Vagina (tissue), 2 donors: ENCODE measurements around the gene SCAF1. TPM values are rescaled to one million over a fixed set of nuclear protein-coding genes. Genes with fewer than 3 reads are reported as not detected.

Source experiments
- DNase-seq, 2 donors: peaks; one replicate each; pipeline ENCODE4 v3.0.0-alpha.2; 2017; ENCODE audit errors: extremely low spot score in 2 of 2
- H3K27ac ChIP-seq: fragments of 200-600 bp; sonication (generic); one replicate; pipeline ENCODE4 v1.5.1; 2019
- H3K27me3 ChIP-seq: fragments of 200-600 bp; sonication (generic); one replicate; pipeline ENCODE4 v1.5.1; 2019
- H3K36me3 ChIP-seq, 2 donors: fragments of 200-600 bp; sonication (generic); one replicate each; pipeline ENCODE4 v1.5.1; 2017 to 2019
- H3K4me1 ChIP-seq: fragments of 200-600 bp; sonication (generic); one replicate; pipeline ENCODE4 v1.5.1; 2019
- H3K4me3 ChIP-seq, 2 donors: fragments of 200-600 bp; sonication (generic); 1 replicate in 1 of 2; 2 replicates in 1 of 2; pipeline ENCODE4 v1.5.1; 2016 to 2019
- H3K9me3 ChIP-seq: fragments of 200-600 bp; sonication (generic); one replicate; pipeline ENCODE4 v1.5.1; 2019
- CTCF ChIP-seq, 3 experiments: fragments of 450-650 bp in 2 of 3; fragments of 200-600 bp in 1 of 3; sonication (generic) in 1 of 3; IDR thresholded peaks; one replicate each; pipeline ENCODE4 v1.5.1; 2017 to 2019; ENCODE audit warnings: antibody characterized with exemption in 3 of 3, mild to moderate bottlenecking in 2 of 3, moderate library complexity in 2 of 3
- POLR2A ChIP-seq, 2 donors: fragments of 450-650 bp; IDR thresholded peaks; one replicate each; pipeline ENCODE4 v1.6.1; 2017; ENCODE audit warnings: antibody characterized with exemption in 2 of 2, mild to moderate bottlenecking in 2 of 2, moderate library complexity in 2 of 2
- POLR2AphosphoS5 ChIP-seq, 2 donors: sonication (generic); formaldehyde crosslinking; IDR thresholded peaks; one replicate each; pipeline ENCODE4 v1.9.0; 2017; ENCODE audit warnings: antibody characterized with exemption in 2 of 2, mild to moderate bottlenecking in 2 of 2, low read depth in 1 of 2; ENCODE audit not compliant: insufficient read depth in 1 of 2
- intact Hi-C: fragments of 100-400 bp; cut with DNase I; formaldehyde crosslinking; loops from one replicate; pipeline ENCODE4 v1.15.1; 2023
- total RNA-seq: library from RNA; depleted of rRNA; stranded (reverse); fragments of >200 nt; gene quantifications from one replicate; pipeline ENCODE4 v1.2.3, GENCODE V29; 2016

Gene SCAF1
- total RNA-seq, 1 donor from 2014 or later, result 20.4 TPM

- Histone ChIP-seq H3K27me3 (no peaks in the 10 kb centered on the region), H3K27ac (no peak overlapping the region), H3K4me1 (peaks cover 14% of the 10 kb centered on the region), H3K9me3 (no peaks in the 10 kb centered on the region), H3K36me3 (peaks cover 0 to 37% of the 10 kb centered on the region in 2 donors), H3K4me3 (no peak overlapping the region)
- TF ChIP-seq POLR2A (IDR thresholded peaks at IDR 0.05), result no peak
- no peak for TF ChIP-seq CTCF (IDR thresholded peaks at IDR 0.05)
- TF ChIP-seq POLR2AphosphoS5 (IDR thresholded peaks at IDR 0.05; ENCODE audit: insufficient read depth in 1 of 2, low read depth in 1 of 2), result no peak
- DNase-seq, result no peak
- intact Hi-C loops, result no loop called here
These were observed 32.4 kb upstream of the SCAF1 start for GRCh38 chr19:49609499-49610092.

- Histone ChIP-seq H3K27ac (no peak overlapping the region), H3K9me3 (no peaks in the 10 kb centered on the region), H3K4me3 (no peak overlapping the region), H3K4me1 (peaks cover 16% of the 10 kb centered on the region), H3K36me3 (peaks cover 0 to 53% of the 10 kb centered on the region in 2 donors), H3K27me3 (no peaks in the 10 kb centered on the region)
- no peak for DNase-seq
- intact Hi-C loops, result no loop called here
- TF ChIP-seq CTCF (IDR thresholded peaks at IDR 0.05), result no peak
- TF ChIP-seq POLR2A (IDR thresholded peaks at IDR 0.05), result no peak
- no peak for TF ChIP-seq POLR2AphosphoS5 (IDR thresholded peaks at IDR 0.05; ENCODE audit: insufficient read depth in 1 of 2, low read depth in 1 of 2)
These were observed 28.6 kb upstream of the SCAF1 start for GRCh38 chr19:49613374-49613773.

- intact Hi-C loops, result no loop called here
- TF ChIP-seq POLR2A (IDR thresholded peaks at IDR 0.05) (no peak), POLR2AphosphoS5 (IDR thresholded peaks at IDR 0.05; ENCODE audit: insufficient read depth in 1 of 2, low read depth in 1 of 2) (no peak), CTCF (IDR thresholded peaks at IDR 0.05) (no peak)
- no peak for DNase-seq
- no peak overlapping the region for H3K27ac ChIP-seq
- peaks cover 16% of the 10 kb centered on the region for H3K4me1 ChIP-seq
- H3K9me3 ChIP-seq, result no peaks in the 10 kb centered on the region
- H3K27me3 ChIP-seq, result no peaks in the 10 kb centered on the region
- peaks cover 0 to 56% of the 10 kb centered on the region in 2 donors for H3K36me3 ChIP-seq
- no peak overlapping the region for H3K4me3 ChIP-seq
These were observed 27.7 kb upstream of the SCAF1 start for GRCh38 chr19:49614096-49614833.

GRCh38 chr19:49615861-49616260 is 26.1 kb upstream of the SCAF1 start:
- Histone ChIP-seq H3K9me3 (no peaks in the 10 kb centered on the region), H3K27me3 (no peaks in the 10 kb centered on the region), H3K27ac (no peak overlapping the region), H3K4me1 (peaks cover 16% of the 10 kb centered on the region), H3K36me3 (peaks cover 0 to 58% of the 10 kb centered on the region in 2 donors), H3K4me3 (no peak overlapping the region)
- DNase-seq, result no peak
- no peak for TF ChIP-seq CTCF (IDR thresholded peaks at IDR 0.05)
- no peak for TF ChIP-seq POLR2AphosphoS5 (IDR thresholded peaks at IDR 0.05; ENCODE audit: insufficient read depth in 1 of 2, low read depth in 1 of 2)
- TF ChIP-seq POLR2A (IDR thresholded peaks at IDR 0.05), result no peak
- intact Hi-C loops, result no loop called here

- Histone ChIP-seq H3K36me3 (peaks cover 0 to 62% of the 10 kb centered on the region in 2 donors), H3K4me1 (peaks cover 16% of the 10 kb centered on the region), H3K4me3 (no peak overlapping the region), H3K9me3 (no peaks in the 10 kb centered on the region), H3K27me3 (no peaks in the 10 kb centered on the region), H3K27ac (no peak overlapping the region)
- intact Hi-C loops, result no loop called here
- TF ChIP-seq POLR2A (IDR thresholded peaks at IDR 0.05) (no peak), CTCF (IDR thresholded peaks at IDR 0.05) (no peak), POLR2AphosphoS5 (IDR thresholded peaks at IDR 0.05; ENCODE audit: insufficient read depth in 1 of 2, low read depth in 1 of 2) (no peak)
- DNase-seq, result no peak
These were observed 25.5 kb upstream of the SCAF1 start for GRCh38 chr19:49616532-49616931.
